ENCODE measurements around the gene MVK.
"Not testable (repeated sequence)": the region's sequence is repeated elsewhere in the genome, so short reads cannot be mapped to it uniquely, and the experiment has no call there.

The MVK gene

GRCh38 chr12:109592905-109593272 is 19.3 kb downstream of the MVK start:
- no peak for DNase-seq

GRCh38 chr12:109594556-109595317 is 21.1 kb downstream of the MVK start:
- DNase-seq: no peak

- DNase-seq: peak; percentile 20 to 28
Measured at GRCh38 chr12:109595321-109595902, 21.8 kb downstream of the MVK start.

- DNase-seq: no peak
Measured at GRCh38 chr12:109596418-109597244, 23.0 kb downstream of the MVK start.

- no peak for DNase-seq
Measured at GRCh38 chr12:109597414-109597794, 23.8 kb downstream of the MVK start.

- DNase-seq: peak; percentile 54 to 59
Measured at GRCh38 chr12:109597795-109598427, 24.3 kb downstream of the MVK start.

GRCh38 chr12:109598428-109598854 is 24.8 kb downstream of the MVK start:
- no peak for DNase-seq

DNA sequence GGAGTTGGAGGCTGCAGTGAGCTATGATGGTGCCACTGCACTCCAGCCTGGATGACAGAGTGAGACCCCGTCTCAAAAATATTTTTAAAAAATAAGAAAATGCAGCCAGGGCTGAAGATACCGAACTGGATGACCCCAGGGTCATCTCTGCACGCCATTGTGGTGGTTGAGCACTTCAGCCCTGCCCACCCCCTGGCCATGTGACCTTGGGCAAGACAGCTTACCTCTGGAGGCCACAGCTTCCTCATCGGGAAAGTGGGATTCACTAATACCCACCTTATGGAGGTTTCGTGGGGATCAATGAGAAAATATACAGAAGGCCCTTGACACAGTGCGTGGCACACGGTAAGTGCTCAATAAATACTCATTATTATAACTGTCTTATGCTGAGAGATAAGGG is 25.5 kb downstream of the MVK start:
- DNase-seq: no peak

GRCh38 chr12:109600481-109600880 is 26.9 kb downstream of the MVK start:
- DNase-seq: no peak

GRCh38 chr12:109600995-109601394 is 27.4 kb downstream of the MVK start:
- no peak for DNase-seq

DNA sequence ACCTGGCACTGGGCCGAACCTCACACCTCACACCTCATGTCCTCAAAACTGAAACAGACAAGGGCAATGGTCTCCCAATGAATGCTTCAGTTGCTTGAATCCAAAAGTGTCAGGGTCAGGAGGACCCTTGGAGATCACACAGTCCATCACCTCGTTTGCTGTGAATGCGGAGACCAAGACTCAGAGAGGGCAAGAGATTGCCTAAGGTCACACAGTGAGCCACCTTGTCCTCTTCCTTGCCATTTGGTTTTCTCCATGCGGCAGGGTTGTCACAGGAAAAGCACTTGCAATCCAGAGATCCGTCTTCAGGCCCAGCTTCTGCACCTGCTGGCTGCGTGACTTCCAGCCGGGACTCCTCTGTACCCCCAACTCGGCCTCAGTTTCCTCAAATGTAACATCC is 28.0 kb downstream of the MVK start:
- DNase-seq: no peak

DNA sequence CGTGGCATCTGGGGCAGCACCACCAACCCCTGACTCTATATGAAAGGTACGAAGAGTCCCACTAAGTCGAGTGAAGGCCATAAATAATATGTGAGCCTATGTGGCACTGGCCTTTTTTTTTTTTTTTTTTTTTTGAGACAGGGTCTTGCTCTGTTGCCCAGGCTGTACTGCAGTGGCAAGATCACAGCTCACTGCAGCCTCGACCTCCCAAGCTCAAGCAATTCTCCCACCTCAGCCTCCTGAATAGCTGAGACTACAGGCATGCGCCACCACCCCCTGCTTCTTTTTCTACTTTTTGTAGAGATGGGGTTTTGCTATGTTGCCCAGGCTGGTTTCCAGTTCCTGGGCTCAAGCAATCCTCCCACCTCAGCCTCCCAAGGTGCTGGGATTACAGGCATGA is 28.5 kb downstream of the MVK start:
- DNase-seq: not testable (repeated sequence)

- DNase-seq: no peak
Measured at GRCh38 chr12:109604132-109604585, 30.6 kb downstream of the MVK start.

DNA sequence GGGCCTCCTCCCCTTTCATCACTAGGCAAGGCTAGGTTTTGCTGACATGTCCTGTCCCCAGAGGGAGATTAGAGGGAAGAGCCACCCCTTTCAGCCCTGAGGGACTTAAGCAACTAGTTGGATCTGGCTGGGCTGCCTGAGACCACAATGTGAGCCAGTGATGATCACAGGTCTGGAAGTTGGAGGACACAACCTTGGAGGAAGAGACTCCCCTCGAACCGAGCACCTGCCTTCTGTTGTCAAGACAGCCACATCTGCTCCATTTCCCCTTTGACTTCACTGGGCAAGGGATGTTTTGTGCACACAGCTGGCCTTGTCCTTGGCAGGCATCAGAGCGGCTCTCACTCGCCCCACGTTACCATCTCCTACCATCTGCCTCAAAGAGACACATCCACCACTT is 31.4 kb downstream of the MVK start:
- DNase-seq: no peak

DNA sequence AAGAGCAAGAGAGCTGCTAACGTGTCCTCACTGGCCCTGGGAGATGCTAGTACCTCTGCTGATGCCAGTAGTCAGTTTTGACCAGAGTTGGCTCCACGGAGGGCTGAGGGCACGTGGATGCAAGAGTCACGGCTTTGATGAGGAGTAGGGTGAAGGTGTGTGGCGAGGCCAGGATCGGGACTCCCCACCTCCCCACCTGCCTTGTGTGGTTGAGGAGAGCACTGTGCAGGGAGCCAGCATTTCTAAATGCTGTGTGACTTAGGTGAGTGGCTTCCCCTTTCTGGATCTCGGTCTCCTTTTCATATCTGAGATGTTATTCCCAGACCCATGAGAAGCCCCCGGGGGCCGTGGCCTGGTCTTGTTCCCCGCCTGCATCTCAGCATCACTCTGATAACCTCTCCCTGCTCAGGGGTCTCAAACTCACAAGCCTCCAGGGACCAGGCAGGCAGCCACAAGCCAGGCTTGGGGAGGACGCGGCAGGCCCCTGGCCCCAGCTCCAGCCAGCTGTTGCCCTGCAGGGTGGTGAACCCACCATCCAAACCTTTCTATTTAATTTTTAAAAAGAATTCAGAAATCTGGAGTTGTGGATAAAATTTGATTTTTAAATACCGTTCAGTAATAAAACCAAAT is 32.1 kb downstream of the MVK start:
- DNase-seq: no peak

DNA sequence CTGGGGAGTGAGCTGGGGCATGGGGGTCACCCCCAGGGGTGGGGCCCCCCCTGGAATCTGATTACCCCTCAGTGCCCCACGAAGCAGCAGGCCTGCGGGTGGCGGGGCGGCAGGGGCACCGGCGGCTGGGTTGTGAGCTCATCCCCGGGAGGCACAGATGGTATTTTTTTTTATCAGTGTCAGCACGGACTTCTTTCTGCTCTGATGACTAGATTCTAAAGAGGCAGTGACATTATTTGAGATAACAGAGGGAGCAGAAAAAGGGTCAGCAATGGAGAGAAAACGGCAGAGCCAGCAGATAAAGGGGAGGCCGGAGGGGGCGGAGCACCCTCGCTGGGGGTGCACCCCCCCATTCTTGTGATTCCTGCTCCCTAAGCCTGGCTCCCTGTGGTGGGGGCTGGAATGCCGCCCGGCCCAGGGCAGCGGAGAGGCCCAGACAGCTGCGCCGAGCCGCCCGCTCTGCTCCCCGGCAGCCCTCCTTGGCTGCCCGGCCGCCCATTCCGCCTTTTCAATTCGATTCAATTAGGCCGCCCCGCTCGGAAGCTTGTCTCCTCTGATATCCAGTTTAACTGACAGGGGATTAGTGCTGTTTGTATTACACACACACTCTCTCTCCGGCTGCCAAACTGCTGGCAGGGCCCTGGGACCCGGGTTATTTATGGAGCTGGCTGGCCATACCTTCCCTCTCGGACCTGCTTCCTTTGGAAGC is 32.9 kb downstream of the MVK start:
- no peak for DNase-seq

GRCh38 chr12:109607618-109608017 is 34.0 kb downstream of the MVK start:
- DNase-seq: no peak

DNA sequence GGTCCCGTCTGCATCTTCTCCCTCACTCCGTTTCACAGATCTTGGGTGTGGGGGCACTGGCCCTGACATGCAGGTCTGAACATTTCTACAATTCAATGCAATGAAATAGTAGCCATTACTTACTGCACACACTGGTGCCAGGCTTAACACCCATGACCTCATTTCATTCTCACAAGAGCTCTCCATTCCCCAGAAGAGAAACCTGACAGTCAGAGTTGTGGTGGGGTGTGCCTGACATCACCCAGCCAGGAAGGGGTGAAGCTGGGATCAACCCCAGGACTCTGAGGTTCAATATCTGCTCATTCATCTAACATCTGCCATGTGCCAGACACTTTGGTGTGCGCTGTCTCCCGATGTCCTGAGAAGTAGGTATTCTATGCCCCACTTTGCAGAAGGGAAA is 34.7 kb downstream of the MVK start:
- DNase-seq: no peak

DNA sequence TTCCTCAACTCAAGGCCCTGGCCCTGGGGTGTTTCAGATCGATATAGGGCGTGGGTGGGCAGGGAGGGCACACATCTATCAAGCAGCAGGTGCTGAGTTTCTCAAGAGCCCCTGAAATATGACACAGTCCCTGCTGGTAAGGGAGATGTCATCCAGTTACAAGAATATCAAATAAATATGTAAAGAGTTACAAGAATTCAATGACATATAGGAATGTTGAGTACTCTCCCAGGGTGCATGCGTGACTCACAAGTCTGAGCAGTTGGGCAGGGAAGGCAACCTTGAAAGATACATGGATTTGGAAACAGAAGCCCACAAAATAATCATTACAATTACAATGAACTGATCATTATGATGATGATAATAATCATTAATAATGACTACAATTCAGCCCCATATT is 35.2 kb downstream of the MVK start:
- no peak for DNase-seq

- no peak for DNase-seq
Measured at GRCh38 chr12:109609342-109609741, 35.7 kb downstream of the MVK start.

DNA sequence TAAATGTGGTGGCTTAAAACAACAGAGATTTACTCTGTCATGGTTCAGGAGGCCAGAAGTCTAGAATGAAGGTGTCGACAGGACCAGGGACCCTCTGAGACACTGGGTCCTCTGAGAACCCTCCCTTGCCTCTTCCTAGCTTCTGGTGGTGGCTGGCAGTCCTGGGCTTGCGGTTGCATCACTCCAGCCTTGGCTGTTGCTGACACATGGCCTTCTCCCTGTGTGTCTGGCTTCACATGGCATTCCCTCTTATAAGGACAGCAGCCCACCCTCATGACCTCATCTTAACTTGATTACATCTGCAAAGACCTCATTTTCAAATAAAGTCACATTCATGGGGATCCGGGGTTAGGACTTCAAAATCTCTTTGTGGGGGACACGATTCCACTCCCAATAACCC is 36.9 kb downstream of the MVK start:
- DNase-seq: no peak

DNA sequence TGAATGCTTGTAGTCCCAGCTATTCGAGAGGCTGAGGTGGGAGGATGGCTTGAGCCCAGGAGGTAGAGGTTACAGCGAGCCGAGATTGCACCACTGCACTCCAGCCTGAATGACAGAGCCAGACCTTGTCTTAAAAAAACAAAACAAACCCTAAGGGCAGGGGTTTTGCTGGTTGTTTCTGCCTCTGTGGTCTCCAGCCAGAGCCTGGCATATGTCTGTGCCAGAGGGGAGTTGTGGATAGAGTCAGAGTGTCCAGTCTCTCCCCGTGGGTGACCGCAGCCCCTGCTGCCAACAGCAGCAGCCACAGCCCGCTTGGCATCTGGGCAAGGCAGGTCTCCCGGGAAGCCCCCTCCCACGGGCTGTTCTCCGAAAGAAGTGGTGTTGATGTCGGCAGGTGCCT is 37.6 kb downstream of the MVK start:
- DNase-seq: no peak
